Effector memory CD8-positive, alpha-beta T cell (primary cell): Measurements from ENCODE around the gene KCNN4.
"Not testable (repeated sequence)": the region's sequence is repeated elsewhere in the genome, so short reads cannot be mapped to it uniquely, and the experiment has no call there.

Experiments used
- ATAC-seq: fragments of 150-1000 bp; cut with Tn5 transposase; replicated peaks from 2 replicates; pipeline ENCODE4 v1.10.0; 2021; ENCODE audit warnings: mild to moderate bottlenecking, moderate library complexity
- DNase-seq, 3 experiments: peaks; one replicate each; pipeline ENCODE4 v3.0.0; 2021
- H3K27ac Mint-ChIP-seq, 2 donors: one replicate each; pipeline ENCODE4 v1.8.0; 2022; ENCODE audit warnings: mild to moderate bottlenecking in 2 of 2, mixed read lengths in 2 of 2, moderate library complexity in 2 of 2
- H3K27me3 Mint-ChIP-seq, 2 donors: one replicate each; pipeline ENCODE4 v1.8.0; 2022; ENCODE audit warnings: mixed read lengths in 2 of 2
- H3K36me3 Mint-ChIP-seq: one replicate; pipeline ENCODE4 v1.8.0; 2022; ENCODE audit warnings: mild to moderate bottlenecking, moderate library complexity, mixed read lengths; ENCODE audit not compliant: insufficient read depth
- H3K4me1 Mint-ChIP-seq, 2 donors: one replicate each; pipeline ENCODE4 v1.8.0; 2022; ENCODE audit warnings: low read depth in 2 of 2, mixed read lengths in 2 of 2
- H3K4me3 Mint-ChIP-seq, 2 donors: one replicate each; pipeline ENCODE4 v1.8.0; 2022; ENCODE audit warnings: mild to moderate bottlenecking in 2 of 2, mixed read lengths in 2 of 2, moderate library complexity in 2 of 2
- H3K9me3 Mint-ChIP-seq, 2 donors: one replicate each; pipeline ENCODE4 v1.8.0; 2022; ENCODE audit warnings: mixed read lengths in 2 of 2

The KCNN4 gene

GRCh38 chr19:43776286-43776685 lies 4.5 kb downstream of the KCNN4 start:
- H3K4me1 Mint-ChIP-seq = peaks cover 24 to 30% of the 10 kb centered on the region in 2 donors

DNA sequence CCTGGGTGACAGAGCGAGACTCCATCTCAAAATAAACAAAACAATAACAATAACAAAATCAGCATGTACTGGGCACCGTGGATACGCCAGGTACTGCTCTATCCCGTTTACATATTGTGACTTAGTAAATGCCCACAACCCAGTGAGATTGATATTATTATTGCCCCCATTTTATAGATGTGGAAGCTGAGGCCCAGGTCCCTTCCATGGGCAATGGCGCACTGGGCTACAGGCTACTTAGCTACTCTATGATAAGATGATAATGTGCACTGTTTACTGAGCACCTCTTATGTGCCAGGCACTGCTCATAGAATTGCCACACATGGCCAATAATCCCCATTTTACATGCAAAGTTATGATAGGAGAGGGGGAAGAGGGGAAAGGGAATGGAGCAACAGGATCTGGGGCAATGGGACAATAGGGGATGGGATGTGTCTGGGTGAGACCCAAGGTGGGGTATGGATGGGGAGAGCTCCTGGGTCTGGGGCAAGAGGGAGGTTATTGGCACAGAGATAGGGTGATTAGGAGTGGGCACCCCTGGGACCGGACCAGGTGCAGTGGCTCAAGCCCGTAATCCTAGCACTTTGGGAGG lies 5.4 kb downstream of the KCNN4 start:
- peaks cover 17 to 22% of the 10 kb centered on the region in 2 donors for H3K4me1 Mint-ChIP-seq
- DNase-seq (no peak), ATAC-seq (no peak)
- H3K27me3 Mint-ChIP-seq = no peaks in the 10 kb centered on the region
- H3K36me3 Mint-ChIP-seq = peaks cover 3% of the 10 kb centered on the region
- H3K4me3 Mint-ChIP-seq = no peak overlapping the region
- H3K27ac Mint-ChIP-seq = peak overlapping the region in 1 of 2 donors; percentile 29
- no peaks in the 10 kb centered on the region for H3K9me3 Mint-ChIP-seq

More at GRCh38 chr19:43776286-43776685, 4.5 kb downstream of the KCNN4 start:
- H3K36me3 Mint-ChIP-seq = peaks cover 3% of the 10 kb centered on the region
- H3K9me3 Mint-ChIP-seq = no peaks in the 10 kb centered on the region
- DNase-seq (no peak), ATAC-seq (no peak)
- no peak overlapping the region for H3K4me3 Mint-ChIP-seq
- H3K27me3 Mint-ChIP-seq = peaks cover 0 to 6% of the 10 kb centered on the region in 2 donors
- no peak overlapping the region for H3K27ac Mint-ChIP-seq

DNA sequence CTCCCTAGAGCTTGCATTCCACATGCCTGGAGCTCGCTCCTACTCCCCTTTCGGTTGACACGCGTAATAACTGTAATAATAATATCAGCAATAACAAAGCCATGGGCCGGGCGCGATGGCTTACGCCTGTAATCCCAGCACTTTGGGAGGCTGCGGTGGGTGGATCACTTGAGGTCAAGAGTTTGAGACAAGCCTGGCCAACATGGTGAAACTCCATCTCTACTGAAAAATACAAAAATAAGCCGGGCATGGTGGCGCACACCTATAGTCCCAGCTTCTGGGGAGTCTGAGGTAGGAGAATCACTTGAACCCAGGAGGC lies 5.9 kb downstream of the KCNN4 start:
- H3K36me3 Mint-ChIP-seq, ATAC-seq, H3K9me3 Mint-ChIP-seq, H3K4me3 Mint-ChIP-seq, DNase-seq, H3K27me3 Mint-ChIP-seq, H3K27ac Mint-ChIP-seq: not testable (repeated sequence)
- peaks cover 17 to 22% of the 10 kb centered on the region in 2 donors for H3K4me1 Mint-ChIP-seq

GRCh38 chr19:43774103-43774939 lies 6.5 kb downstream of the KCNN4 start:
- no peaks in the 10 kb centered on the region for H3K9me3 Mint-ChIP-seq

GRCh38 chr19:43773725-43774102 lies 7.1 kb downstream of the KCNN4 start:
- Mint-ChIP-seq H3K9me3 (no peaks in the 10 kb centered on the region), H3K27ac (no peak overlapping the region), H3K27me3 (no peaks in the 10 kb centered on the region), H3K36me3 (no peaks in the 10 kb centered on the region), H3K4me3 (no peak overlapping the region), H3K4me1 (peaks cover 11% of the 10 kb centered on the region in 2 donors)
- DNase-seq = no peak
- no peak for ATAC-seq

More at GRCh38 chr19:43774103-43774939, 6.5 kb downstream of the KCNN4 start:
- ATAC-seq (peak; percentile 61), DNase-seq (peak in 1 of 3 experiments; percentile 28)
- H3K4me3 Mint-ChIP-seq = no peak overlapping the region
- no peak overlapping the region for H3K27ac Mint-ChIP-seq
- peaks cover 13 to 16% of the 10 kb centered on the region in 2 donors for H3K4me1 Mint-ChIP-seq
- no peaks in the 10 kb centered on the region for H3K36me3 Mint-ChIP-seq
- no peaks in the 10 kb centered on the region for H3K27me3 Mint-ChIP-seq

GRCh38 chr19:43769256-43769655 lies 11.5 kb downstream of the KCNN4 start:
- ATAC-seq (no peak), DNase-seq (no peak)
- H3K27ac Mint-ChIP-seq = no peak overlapping the region
- peaks cover 29 to 32% of the 10 kb centered on the region in 2 donors for H3K4me1 Mint-ChIP-seq
- H3K4me3 Mint-ChIP-seq = no peak overlapping the region
- no peaks in the 10 kb centered on the region for H3K27me3 Mint-ChIP-seq
- no peaks in the 10 kb centered on the region for H3K9me3 Mint-ChIP-seq
- peaks cover 11% of the 10 kb centered on the region for H3K36me3 Mint-ChIP-seq

DNA sequence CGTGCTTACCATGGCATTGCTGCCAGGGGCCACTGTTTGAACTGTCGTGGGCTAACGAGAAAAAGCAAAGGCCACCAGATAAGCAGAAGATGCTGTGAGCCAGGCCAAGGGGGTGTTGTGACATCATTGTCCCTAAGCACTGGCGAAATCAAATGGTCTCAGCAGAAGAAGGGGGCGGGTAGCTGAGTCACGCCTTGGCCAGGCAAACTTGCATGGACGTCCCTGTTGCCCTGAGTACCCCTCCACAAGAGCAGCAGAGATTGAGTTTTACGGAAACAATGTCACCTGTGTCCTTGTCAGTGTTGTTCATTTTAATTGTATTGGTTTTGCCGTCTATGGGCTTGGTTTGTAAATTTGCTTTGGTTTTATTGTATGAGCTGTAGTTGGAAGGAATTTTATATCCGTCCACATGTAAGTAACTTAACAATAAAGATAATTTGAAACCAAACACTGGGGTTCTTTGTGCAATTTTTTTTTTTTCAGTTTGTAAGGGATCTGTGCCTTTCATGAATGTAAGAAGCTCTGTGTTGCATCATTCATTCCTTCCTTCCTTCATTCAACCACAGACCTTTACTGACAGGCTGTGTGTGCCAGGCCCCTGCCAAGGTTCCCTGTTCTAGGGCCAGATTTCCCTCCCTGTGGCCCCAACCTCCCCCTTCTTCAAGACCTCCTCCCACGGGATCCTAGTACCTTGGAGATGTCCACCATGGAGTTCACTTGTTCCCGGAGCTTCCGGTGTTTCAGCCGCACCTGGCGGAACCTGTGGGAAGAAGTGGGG lies 12.3 kb downstream of the KCNN4 start:
- Mint-ChIP-seq H3K9me3 (no peaks in the 10 kb centered on the region), H3K4me1 (peaks cover 30 to 31% of the 10 kb centered on the region in 2 donors), H3K27ac (no peak overlapping the region), H3K4me3 (no peak overlapping the region), H3K36me3 (peaks cover 11% of the 10 kb centered on the region), H3K27me3 (no peaks in the 10 kb centered on the region)
- DNase-seq (no peak), ATAC-seq (no peak)

DNA sequence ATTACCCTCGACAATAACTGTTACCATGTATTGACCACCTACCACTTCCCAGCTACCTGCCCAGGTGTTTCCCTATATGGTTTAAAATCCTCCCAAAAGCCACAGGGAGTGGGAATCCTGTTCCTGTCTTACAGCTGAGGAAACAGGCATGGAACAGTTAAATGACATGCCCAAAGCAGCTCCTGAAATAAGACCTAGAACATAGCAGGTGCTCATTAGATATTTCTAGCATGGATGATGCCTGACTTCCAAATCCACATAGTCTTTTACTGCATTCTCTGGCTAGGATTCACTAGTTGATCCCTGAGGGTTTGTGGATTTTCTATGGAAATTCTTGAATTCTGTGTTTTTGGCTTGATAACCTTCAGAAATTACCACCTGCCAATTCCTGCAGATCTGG lies 13.0 kb downstream of the KCNN4 start:
- Mint-ChIP-seq H3K9me3 (no peaks in the 10 kb centered on the region), H3K4me1 (peaks cover 31 to 32% of the 10 kb centered on the region in 2 donors), H3K27ac (no peak overlapping the region), H3K36me3 (peaks cover 11% of the 10 kb centered on the region), H3K4me3 (no peak overlapping the region), H3K27me3 (no peaks in the 10 kb centered on the region)
- DNase-seq (no peak), ATAC-seq (no peak)

DNA sequence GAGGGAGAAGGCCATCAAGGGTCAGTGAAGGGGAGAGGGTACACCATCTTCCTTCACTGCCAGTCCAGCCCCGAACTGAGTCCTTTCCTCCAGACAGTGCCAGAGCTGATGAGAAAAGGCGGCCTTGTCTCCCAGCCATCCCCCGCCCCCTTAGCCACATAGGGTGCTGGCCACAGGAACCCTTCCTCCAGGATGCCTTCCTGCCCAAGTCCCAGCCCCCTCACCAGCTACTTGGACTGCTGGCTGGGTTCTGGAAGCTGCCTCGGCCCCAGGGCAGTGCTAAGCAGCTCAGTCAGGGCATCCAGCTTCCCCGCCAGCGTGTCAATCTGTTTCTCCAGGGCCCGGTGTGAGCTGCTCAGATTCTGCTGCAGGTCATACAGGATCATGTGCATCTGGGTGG lies 13.5 kb downstream of the KCNN4 start:
- H3K27me3 Mint-ChIP-seq = no peaks in the 10 kb centered on the region
- ATAC-seq (no peak), DNase-seq (no peak)
- peaks cover 33 to 36% of the 10 kb centered on the region in 2 donors for H3K4me1 Mint-ChIP-seq
- H3K9me3 Mint-ChIP-seq = no peaks in the 10 kb centered on the region
- peak overlapping the region in 1 of 2 donors; percentile 58 for H3K4me3 Mint-ChIP-seq
- H3K27ac Mint-ChIP-seq = peak overlapping the region; percentile 87 to 92
- H3K36me3 Mint-ChIP-seq = peaks cover 11% of the 10 kb centered on the region

GRCh38 chr19:43766755-43767043 lies 14.1 kb downstream of the KCNN4 start:
- Mint-ChIP-seq H3K4me1 (peaks cover 33 to 36% of the 10 kb centered on the region in 2 donors), H3K36me3 (peaks cover 11% of the 10 kb centered on the region), H3K27me3 (no peaks in the 10 kb centered on the region), H3K27ac (peak overlapping the region; percentile 87 to 92), H3K9me3 (no peaks in the 10 kb centered on the region), H3K4me3 (peak overlapping the region; percentile 58 to 64)
- no peak for DNase-seq
- ATAC-seq = no peak

DNA sequence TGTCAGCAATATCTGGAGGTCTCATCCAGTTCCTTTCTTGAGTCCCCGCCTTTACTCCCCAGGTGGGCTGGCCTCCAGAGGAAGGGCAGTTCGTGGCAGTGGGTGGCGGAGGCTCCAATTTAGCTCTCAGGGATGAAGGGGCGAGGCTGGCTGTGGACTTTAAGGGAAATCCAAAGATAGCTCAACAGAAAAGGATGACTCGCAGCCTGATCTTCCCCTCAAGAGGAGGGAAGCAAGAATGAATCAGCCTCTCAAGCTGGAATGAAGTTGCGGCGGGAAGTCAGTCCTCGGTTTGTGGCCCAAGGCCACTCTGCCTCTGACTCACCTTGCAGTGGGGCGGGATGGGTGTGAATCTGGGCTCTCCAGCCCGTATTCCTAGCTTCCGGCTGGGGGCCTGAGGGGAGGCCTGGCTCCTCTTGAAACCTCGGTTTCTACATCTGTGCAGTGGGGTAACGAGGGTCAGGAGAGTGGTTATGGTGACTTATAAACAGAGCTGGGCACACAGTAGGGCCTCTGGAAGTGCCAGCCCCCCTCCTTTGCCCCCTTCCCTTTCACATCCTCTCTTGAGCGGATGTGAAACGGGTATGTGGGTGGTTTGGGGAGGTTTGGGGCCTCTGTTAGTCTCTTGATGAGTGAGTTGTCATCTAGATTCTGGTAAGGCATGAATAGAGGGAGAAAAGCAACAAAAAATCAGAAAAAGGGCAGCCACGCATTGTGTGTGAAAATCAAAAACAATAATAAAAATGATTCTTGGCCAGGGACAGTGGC lies 15.5 kb downstream of the KCNN4 start:
- DNase-seq = peak; percentile 55 to 66 (median 62)

GRCh38 chr19:43764684-43765083 lies 16.1 kb downstream of the KCNN4 start:
- not testable (repeated sequence) for H3K27me3 Mint-ChIP-seq, H3K9me3 Mint-ChIP-seq, ATAC-seq

More for the DNA sequence above, 15.5 kb downstream of the KCNN4 start:
- peak overlapping the region; percentile 87 to 92 for H3K27ac Mint-ChIP-seq
- H3K4me3 Mint-ChIP-seq = peak overlapping the region; percentile 61 to 64
- H3K27me3 Mint-ChIP-seq = no peaks in the 10 kb centered on the region
- ATAC-seq = peak; percentile 88
- peaks cover 33 to 36% of the 10 kb centered on the region in 2 donors for H3K4me1 Mint-ChIP-seq
- H3K9me3 Mint-ChIP-seq = no peaks in the 10 kb centered on the region
- peaks cover 11% of the 10 kb centered on the region for H3K36me3 Mint-ChIP-seq

GRCh38 chr19:43763473-43763939 lies 17.3 kb downstream of the KCNN4 start:
- Mint-ChIP-seq H3K4me3 (no peak overlapping the region), H3K4me1 (peaks cover 35 to 36% of the 10 kb centered on the region in 2 donors)

More at GRCh38 chr19:43764684-43765083, 16.1 kb downstream of the KCNN4 start:
- Mint-ChIP-seq H3K4me1 (peaks cover 33 to 36% of the 10 kb centered on the region in 2 donors), H3K27ac (peak overlapping the region; percentile 87 to 92), H3K36me3 (peaks cover 11% of the 10 kb centered on the region), H3K4me3 (peak overlapping the region; percentile 61 to 64)
- DNase-seq = not testable (repeated sequence)

More at GRCh38 chr19:43763473-43763939, 17.3 kb downstream of the KCNN4 start:
- no peaks in the 10 kb centered on the region for H3K27me3 Mint-ChIP-seq
- DNase-seq (no peak), ATAC-seq (no peak)
- peak overlapping the region; percentile 29 to 60 for H3K27ac Mint-ChIP-seq
- no peaks in the 10 kb centered on the region for H3K9me3 Mint-ChIP-seq
- peaks cover 11% of the 10 kb centered on the region for H3K36me3 Mint-ChIP-seq
